NOMO-1 (cell line): ENCODE results near the gene OR1F1.
"Not testable (repeated sequence)": the region's sequence is repeated elsewhere in the genome, so short reads cannot be mapped to it uniquely, and the experiment has no call there.

Source experiments
- DNase-seq, 2 experiments: peaks; one replicate each; lab custom pipeline; 2025; ENCODE audit not compliant: unreplicated experiment in 2 of 2; lab: John Stamatoyannopoulos, UW

OR1F1 gene

GRCh38 chr16:3150346-3151218 is 37.4 kb upstream of the OR1F1 start:
- DNase-seq: peak; percentile 92 to 94

- DNase-seq: no peak
Measured at GRCh38 chr16:3152027-3152276, 36.1 kb upstream of the OR1F1 start.

GRCh38 chr16:3152277-3152990 is 35.6 kb upstream of the OR1F1 start:
- peak; percentile 77 to 81 for DNase-seq

- DNase-seq: no peak
Measured at GRCh38 chr16:3152991-3153368, 35.0 kb upstream of the OR1F1 start.

- no peak for DNase-seq
Measured at GRCh38 chr16:3155181-3155580, 32.8 kb upstream of the OR1F1 start.

GRCh38 chr16:3155972-3156371 is 32.0 kb upstream of the OR1F1 start:
- DNase-seq: no peak

GRCh38 chr16:3157229-3158025 is 30.6 kb upstream of the OR1F1 start:
- DNase-seq: peak; percentile 53 to 58

GRCh38 chr16:3158026-3158509 is 29.9 kb upstream of the OR1F1 start:
- no peak for DNase-seq

GRCh38 chr16:3158510-3159314 is 29.3 kb upstream of the OR1F1 start:
- peak; percentile 78 to 87 for DNase-seq

GRCh38 chr16:3161235-3162018 is 26.6 kb upstream of the OR1F1 start:
- no peak for DNase-seq

- no peak for DNase-seq
Measured at GRCh38 chr16:3164121-3164991, 23.6 kb upstream of the OR1F1 start.

- no peak for DNase-seq
Measured at GRCh38 chr16:3165111-3165822, 22.7 kb upstream of the OR1F1 start.

- no peak for DNase-seq
Measured at GRCh38 chr16:3166505-3166886, 21.5 kb upstream of the OR1F1 start.

- not testable (repeated sequence) for DNase-seq
Measured at GRCh38 chr16:3168729-3169128, 19.3 kb upstream of the OR1F1 start.

GRCh38 chr16:3170440-3171180 is 17.4 kb upstream of the OR1F1 start:
- no peak for DNase-seq

GRCh38 chr16:3171181-3171854 is 16.7 kb upstream of the OR1F1 start:
- no peak for DNase-seq
